ENCODE data around the gene TSPYL6.

TSPYL6 gene

GRCh38 chr2:54255230-54256090 lies 569 bp downstream of the TSPYL6 start:
- no peak for DNase-seq

GRCh38 chr2:54254180-54254579 lies 1.8 kb downstream of the TSPYL6 start:
- DNase-seq, result no peak

DNA sequence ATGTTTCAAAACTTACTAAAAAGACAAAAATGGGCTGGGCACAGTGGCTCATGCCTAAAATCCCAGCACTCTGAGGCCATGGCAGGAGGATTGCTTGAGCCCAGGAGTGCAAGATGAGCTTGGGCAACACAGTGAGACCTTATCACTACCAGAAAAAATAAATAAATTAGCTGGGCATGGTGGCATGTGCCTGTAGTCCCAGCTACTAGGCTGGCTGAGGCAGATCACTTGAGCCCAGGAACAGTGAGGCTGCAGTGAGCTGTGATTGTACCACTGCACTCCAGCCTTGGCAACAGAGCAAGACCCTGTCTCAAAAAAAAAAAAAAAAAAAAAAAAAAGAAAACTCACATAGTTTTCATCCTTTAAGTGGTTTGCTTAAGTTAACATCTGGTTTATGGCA lies 6.4 kb downstream of the TSPYL6 start:
- no peak for DNase-seq

DNA sequence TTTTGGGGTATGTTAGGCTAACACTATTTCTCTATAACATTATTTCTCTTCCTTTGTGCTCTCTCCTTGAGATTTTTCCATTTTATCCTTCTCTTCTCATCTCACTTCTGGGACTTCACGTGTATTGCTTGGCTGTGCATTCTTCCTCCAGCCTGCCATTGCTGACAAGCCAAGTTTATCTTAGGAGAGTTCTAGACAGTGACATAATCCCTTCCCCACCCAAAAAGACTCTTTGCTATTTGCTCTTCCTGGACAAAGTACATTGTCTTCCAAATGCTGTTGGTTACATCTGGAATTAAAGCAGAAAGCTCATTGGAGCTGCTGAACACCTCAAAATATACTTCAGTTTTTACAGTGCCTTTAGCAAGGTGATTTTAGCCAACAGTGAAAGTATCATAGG lies 8.9 kb downstream of the TSPYL6 start:
- DNase-seq, result no peak

GRCh38 chr2:54240515-54241469 lies 15.2 kb downstream of the TSPYL6 start:
- no peak for DNase-seq

GRCh38 chr2:54239427-54239826 lies 16.6 kb downstream of the TSPYL6 start:
- DNase-seq, result no peak

DNA sequence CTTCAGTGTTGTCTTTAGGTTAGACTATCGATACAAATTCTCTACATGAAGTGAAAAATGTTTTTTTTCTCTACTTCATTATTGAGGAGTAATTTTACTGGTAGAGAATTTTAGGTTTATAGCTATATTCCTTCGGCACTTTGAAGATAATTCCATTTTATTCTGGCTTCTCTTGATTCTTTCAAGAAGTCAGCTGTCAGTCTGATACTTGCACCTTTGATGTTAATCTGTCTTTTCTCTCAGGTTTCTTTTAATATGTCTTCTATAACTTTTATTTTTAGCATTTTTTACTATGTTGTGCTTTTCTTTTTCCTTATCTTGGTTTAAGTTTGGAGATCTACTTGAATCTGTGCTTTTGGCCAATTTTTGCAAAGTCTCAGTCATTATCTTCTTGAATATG lies 18.6 kb downstream of the TSPYL6 start:
- no peak for DNase-seq

DNA sequence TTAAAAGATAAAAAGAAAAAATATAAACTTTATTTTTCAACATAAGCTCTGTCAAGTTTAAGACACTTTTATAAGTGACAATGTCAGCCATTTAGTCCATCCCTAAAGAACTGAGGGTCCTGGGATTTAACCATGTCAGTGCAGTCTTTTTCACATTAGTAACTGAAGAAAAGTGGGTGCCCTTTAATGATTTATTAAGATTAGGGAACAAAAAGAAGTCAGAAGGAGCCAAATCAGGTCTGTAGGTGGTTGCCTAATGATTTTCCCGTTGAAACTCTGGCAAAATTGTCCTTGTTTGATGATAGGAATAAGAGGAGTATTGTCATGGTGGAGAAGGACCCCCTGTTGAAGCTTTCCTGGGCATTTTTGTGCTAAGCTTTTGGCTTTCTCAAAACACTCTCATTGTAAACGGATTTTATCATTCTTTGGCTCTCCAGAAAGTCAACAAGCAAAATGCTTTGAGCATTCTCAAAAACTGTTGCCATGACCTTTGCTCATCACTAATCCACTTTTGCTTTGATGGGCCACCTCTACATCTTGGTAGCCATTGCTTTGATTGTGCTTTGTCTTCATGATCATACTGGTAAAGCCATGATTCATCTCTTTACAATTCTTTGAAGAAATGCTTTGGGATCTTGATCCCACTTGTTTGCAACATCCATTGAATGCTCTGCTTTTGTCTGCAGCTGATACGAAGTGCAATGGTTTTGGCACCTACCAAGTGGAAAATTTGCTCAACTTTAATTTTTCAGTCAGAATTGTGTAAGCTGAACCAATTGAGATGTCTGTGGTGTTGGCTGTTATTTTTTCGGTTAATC lies 22.0 kb downstream of the TSPYL6 start:
- DNase-seq, result no peak

- no peak for DNase-seq
Observed at GRCh38 chr2:54228945-54229344, 27.1 kb downstream of the TSPYL6 start.

DNA sequence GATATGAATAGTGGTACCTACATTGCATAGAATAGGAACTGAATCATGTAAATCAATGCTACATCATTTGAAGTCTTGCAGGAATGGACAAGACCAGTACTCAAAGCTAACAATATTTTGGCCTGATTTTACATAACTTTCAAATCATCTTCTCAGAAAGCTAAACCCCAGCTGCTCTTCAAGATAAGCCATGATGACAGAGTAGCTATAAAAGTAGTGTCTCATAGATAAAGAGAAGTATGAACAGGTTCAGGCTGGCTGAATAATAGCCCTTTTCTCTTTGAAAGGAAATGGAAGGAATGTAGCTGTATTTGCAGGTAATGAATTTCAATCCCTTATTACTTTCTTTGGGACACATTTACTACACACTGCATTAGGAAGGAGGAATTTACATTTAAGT lies 28.2 kb downstream of the TSPYL6 start:
- DNase-seq, result no peak

DNA sequence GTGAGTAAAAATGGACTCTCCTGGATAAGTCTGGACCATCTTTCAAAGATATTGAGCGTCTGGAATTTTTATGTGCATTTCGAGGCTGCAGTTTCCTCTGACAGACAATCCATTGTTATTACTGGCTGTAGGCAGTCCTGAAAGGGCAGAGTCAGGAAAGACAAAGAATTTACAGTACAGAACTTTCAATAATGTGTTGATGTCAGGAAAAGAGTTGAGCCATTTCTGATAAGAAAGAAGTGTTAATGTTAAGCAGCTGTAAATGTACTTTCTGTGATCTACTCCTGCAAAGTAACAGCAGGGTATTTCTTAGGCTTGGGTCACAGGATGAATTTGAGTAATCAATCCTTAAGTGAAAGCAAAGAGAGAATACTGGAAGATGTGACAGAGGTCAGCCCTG lies 29.8 kb downstream of the TSPYL6 start:
- DNase-seq, result no peak

DNA sequence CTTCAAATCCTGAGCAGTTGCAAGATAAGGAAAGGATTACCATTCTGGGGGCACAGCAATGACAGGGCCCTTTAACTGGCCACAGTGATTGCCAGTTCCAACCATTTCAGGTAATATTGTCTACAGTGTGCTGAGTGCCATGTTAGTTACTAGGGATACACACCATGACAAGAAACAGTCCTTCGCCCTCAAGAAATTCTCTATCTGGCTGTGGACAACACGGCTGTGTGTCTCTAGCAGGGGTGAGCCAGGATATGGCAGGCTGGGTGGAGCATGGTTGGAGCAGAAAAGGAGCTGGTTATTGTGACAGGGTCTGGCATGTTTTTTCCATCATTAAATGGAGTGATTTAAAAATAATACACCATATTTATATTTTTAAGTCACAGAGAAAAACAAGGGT lies 31.0 kb downstream of the TSPYL6 start:
- DNase-seq, result no peak

DNA sequence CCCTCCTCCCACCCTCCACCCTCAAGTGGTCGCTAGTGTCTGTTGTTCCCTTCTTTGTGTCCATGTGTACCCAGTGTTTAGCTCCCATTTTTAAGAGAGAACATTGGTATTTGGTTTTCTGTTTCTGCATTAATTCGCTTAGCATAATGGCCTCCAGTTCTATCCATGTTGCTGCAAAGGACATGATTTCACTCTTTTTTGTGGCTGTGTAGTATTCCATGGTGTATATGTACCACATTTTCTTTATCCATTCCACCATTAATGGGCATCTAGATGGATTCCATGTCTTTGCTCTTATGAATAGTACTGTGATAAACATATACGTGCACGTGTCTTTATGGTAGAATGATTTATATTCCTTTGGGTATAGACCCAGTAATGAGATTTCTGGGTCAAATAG lies 42.9 kb downstream of the TSPYL6 start:
- DNase-seq, result no peak

- no peak for DNase-seq
Observed at GRCh38 chr2:54212456-54212855, 43.6 kb downstream of the TSPYL6 start.

GRCh38 chr2:54209379-54209778 lies 46.6 kb downstream of the TSPYL6 start:
- no peak for DNase-seq

GRCh38 chr2:54208364-54209240 lies 47.4 kb downstream of the TSPYL6 start:
- DNase-seq, result no peak

DNA sequence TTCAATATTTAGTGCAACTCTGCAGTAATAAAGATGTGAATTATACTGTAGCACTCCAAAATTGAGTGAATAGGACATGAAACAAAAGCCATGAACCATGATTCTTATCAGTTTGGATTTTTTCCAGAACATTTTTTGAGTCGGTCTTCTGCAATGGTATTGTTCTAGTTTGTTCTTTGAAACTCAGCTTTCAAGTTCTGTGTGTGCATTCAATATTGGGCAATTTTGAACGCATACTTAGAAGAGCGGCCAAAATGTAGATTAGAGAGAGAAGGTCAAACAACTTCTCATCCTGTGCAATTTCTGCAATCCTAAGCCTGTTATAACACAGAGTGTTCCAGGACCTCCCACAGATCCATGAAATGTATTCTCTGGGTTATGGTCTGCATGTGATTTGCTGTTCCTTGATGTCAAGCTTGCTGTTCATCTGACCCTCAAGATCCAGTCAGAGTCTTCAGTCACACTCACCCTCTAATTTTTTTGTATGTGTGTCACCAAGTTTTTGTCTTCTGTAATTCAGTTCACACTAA lies 48.3 kb downstream of the TSPYL6 start:
- no peak for DNase-seq

DNA sequence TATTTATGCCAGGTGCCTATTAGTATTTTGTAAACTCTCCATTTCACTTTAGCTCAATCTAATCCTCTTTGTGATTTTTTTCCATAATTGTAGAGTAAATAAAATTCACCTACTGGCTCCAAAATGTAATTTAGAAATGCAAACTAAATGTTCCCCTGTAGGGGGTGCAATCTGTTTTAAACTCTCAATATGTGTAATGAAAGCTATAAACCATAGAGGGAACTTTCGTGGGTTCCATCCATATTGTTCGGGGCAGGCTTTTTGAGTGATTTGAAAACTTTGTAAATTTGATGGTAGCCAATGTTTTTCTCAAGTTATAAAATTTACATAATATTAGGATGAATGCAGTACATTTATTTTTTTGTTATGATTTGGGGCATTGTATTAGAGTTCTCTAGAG lies 49.4 kb downstream of the TSPYL6 start:
- DNase-seq, result peak; percentile 7

GRCh38 chr2:54204476-54204875 lies 51.6 kb downstream of the TSPYL6 start:
- no peak for DNase-seq
